Measurements from ENCODE around the gene SLC12A5. TPM values are rescaled to one million over a fixed set of nuclear protein-coding genes. Genes with fewer than 3 reads are reported as not detected.
"Not testable (repeated sequence)": the region's sequence is repeated elsewhere in the genome, so short reads cannot be mapped to it uniquely, and the experiment has no call there.

SLC12A5 gene
- total RNA-seq: 3.9 TPM

- intact Hi-C loops (cut with DNase I): no loop called here
- DNase-seq (ENCODE audit: low spot score) (no peak), ATAC-seq (no peak)
Observed at GRCh38 chr20:46028772-46029371, at the start of gene SLC12A5. TSS of gene SLC12A5 (plus strand) at chr20:46029215. CDS start at chr20:46029345, 130 bp downstream.

DNA sequence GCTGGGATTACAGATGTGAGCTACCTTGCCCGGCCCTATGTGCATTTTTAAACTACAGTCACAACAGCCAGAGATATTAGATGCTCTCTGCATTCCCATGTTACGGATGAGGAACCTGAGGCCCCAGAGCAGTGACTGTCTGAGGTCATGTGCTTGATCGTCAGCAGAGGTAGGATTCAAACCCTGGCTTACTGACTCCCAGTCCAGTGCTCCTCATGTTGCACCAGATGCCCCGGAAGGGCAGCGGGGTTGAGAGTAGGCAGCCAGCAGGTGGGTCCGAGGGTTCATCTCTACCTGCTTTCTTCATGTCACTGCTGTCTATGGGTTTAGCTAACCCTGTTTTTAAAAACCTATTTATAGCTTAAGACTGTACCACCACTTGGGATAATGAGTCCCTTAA, 47.8 kb upstream of the SLC12A5 start:
- no peak for DNase-seq (ENCODE audit: low spot score)

DNA sequence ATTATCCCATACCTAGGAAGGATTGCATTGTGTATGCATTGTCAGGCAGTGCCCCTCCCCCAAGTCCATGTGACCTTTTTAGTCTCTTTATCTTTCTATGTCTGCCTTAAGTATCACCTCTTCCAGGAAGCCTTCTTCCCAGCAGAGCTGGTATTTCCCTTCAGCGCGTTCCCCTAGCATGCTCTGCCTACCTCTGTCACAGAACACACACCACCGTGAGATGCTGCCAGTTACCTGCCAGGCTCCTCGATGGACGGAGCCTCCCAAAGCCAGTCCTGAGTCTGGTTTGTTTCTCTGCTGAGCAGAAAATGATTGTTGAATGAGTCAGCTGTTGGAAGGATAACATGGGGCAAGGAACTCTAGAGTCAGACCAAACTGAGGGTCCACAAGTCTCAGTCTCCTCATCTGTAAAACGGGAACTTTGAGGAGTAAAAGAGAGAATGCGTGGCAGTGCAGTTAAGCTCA, 45.7 kb upstream of the SLC12A5 start:
- intact Hi-C loops (cut with DNase I): no loop called here
- no peak for ATAC-seq
- no peak for DNase-seq (ENCODE audit: low spot score)

More for the DNA sequence above, 47.8 kb upstream of the SLC12A5 start:
- intact Hi-C loops (cut with DNase I): no loop called here
- no peak for ATAC-seq

DNA sequence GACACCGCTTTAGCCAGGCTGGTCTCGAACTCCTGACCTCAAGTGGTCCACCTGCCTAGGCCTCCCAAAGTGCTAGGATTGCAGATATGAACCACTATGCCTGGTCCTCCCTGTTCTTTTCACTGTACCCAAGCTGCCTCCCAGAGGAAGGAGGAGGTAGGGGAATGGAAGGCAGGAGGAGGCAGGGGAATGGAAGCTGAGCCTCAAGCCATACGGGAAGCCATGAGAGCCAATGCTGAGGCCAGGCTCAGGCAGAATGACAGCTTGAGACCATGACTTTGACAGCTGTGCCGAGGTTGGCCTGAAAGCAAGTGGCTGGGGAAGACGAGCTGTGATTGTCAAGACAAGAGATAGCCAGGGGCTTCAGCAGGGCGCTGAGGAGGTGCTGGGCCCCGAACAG, 43.4 kb upstream of the SLC12A5 start:
- DNase-seq (ENCODE audit: low spot score): no peak
- intact Hi-C loops (cut with DNase I): no loop called here
- no peak for ATAC-seq

DNA sequence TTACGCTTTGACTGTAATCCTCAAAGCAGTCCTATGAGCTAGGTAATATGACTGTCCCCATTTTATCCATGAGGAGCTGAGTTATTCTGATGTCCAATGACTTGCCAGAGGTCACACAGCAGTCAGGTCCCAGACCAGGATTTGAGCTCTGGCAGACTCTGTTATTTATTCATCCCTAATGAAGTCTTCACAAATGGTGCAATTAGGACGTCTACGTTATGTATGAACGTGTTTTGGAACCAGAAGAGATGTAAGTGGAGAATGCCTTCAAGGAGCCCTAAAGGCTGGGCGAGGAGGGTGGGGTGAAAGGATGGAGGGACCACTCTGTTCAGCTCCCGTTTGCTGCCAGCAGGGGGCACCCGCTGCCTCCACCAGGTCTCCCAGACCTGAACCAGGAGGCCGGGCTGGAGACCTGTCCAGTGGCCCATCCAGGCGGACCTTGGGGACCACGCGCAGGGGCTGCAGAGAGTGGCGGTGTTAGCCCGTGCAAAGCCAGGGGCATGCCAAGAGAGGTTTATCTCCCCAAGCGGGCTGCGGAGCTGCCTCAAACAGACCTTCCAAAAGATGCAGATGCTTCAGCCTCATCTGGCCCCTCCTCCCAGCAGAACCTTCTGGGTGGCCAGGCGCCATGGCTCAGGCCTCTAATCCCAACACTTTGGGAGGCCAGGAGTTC, 41.8 kb upstream of the SLC12A5 start:
- DNase-seq (ENCODE audit: low spot score): peak; percentile 82
- intact Hi-C loops (cut with DNase I): no loop called here
- ATAC-seq: peak; percentile 82

- ATAC-seq; intact Hi-C loops (cut with DNase I); DNase-seq (ENCODE audit: low spot score): not testable (repeated sequence)
Observed at GRCh38 chr20:45988830-45989229, 40.2 kb upstream of the SLC12A5 start.

GRCh38 chr20:45991616-45992015, 37.4 kb upstream of the SLC12A5 start:
- ATAC-seq (no peak), DNase-seq (ENCODE audit: low spot score) (no peak)
- intact Hi-C loops (cut with DNase I): no loop called here

DNA sequence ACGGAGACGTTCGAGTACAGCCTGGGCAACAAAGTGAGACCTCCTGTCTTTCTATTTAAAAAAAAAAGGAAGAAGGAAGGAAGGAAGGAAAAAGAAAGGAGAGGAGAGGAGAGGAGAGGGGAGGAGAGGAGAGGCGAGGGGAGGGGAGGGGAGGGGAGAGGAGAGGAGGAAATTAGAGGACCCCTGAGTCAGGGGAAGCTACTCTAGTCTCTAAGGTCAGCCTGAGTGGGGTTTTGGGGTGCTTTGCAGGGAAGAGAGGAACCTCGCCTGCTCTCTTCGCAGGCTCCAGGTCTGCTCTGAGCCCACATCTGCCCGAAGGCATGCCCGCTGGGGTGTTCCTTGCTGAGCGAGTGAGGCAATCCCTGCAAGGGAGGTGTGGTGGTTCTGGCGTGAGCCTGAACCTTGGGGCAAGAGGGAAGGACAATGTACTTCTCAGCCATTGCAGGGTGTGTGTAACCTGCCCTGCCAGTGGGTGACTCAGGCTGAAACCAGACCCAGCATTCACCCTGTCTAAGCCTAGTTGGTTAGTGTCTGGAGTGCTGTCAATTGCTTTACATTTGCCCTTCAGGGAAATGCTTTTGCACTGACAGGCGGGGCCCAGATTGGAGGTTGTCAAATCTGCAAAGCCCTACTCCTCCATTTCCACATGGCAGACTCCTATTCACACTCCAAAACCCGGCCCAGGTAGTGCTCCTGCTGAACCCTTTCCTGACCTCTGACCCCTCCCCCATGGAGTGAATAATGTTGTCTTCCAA, 35.6 kb upstream of the SLC12A5 start:
- intact Hi-C loops (cut with DNase I): no loop called here
- DNase-seq (ENCODE audit: low spot score) (no peak), ATAC-seq (no peak)

DNA sequence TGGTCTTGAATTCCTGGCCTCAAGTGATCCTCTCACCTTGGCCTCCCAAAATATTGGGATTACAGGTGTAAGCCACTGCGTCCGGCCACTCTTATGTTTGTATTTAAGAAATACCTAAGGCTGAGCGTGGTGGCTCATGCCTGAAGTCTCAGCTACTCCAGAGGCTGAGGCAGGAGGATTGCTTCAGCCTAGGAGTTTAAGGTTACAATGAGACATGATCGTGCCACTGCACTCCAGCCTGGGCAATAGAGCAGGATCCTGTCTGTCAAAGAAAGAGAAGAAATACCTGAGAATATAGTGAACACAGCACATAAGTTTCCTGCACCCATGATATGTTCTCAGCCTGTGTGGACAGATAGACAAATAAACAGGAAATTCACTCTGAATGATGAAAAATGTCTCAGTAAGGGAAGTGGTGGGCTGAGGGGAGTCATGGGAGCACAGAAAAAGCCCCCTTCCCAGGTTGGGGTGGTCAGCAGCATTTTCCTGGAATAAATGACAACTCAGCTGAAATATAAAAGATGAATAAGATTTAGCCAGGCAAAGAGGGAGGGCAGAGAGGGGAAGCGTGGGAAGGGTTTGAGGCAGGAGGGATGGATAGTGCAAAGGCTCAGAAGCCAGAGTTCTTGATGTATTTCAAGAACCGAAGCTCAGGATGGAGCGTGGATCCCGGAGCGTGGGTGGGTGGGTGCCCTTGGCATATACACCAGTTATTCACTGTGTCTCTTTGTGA, 34.1 kb upstream of the SLC12A5 start:
- ATAC-seq (no peak), DNase-seq (ENCODE audit: low spot score) (no peak)
- intact Hi-C loops (cut with DNase I): loop anchor here (5.0 kb wide), 1 partner anchor 792 kb away; no protein-coding TSS in a partner anchor

- DNase-seq (ENCODE audit: low spot score); ATAC-seq: not testable (repeated sequence)
- intact Hi-C loops (cut with DNase I): loop anchor here (5.0 kb wide), 1 partner anchor 792 kb away; no protein-coding TSS in a partner anchor
Observed at GRCh38 chr20:45995495-45996097, 33.4 kb upstream of the SLC12A5 start.

DNA sequence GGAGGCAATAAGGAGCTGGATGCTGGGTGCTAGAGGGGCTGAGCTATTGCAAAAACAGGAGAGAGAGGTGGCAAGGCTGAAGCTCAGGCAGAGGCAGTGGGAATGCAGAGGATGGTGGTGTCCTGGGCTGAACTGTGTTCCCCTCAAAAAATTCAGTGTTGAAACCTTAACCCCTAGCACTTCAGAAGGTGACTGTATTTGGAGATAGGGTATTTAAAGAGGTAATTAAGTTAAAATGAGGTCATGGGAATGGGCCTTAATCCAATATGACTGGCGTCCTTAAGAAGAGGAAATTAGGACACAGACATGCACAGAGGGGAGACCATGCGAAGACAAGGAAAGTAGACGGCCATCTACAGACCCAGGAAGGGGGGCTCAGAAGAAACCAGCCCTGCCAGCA, 31.8 kb upstream of the SLC12A5 start:
- DNase-seq (ENCODE audit: low spot score): no peak
- intact Hi-C loops (cut with DNase I): loop anchor here (5.0 kb wide), 1 partner anchor 790 kb away; no protein-coding TSS in a partner anchor
- ATAC-seq: no peak

DNA sequence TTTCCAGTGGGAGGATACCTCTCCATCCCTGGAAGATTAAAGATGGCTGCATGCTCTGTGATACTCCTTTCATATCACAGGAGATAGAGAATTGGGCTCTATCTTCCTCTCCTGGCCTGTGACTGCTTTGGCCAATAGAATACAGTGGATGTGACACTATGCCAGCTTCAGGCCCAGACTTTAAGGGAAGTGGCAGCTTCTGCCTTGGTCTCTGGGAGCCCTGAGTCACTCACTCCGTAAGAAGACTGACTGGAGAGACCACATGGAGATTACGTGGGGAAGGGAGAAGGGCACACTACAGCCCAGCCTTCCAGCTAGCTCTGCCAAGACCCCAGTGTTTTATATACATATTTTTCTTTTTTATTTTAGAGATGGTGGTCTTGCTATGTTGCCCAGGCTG, 30.7 kb upstream of the SLC12A5 start:
- intact Hi-C loops (cut with DNase I): loop anchor here (5.0 kb wide), 1 partner anchor 789 kb away; no protein-coding TSS in a partner anchor
- DNase-seq (ENCODE audit: low spot score) (no peak), ATAC-seq (peak; percentile 74)

DNA sequence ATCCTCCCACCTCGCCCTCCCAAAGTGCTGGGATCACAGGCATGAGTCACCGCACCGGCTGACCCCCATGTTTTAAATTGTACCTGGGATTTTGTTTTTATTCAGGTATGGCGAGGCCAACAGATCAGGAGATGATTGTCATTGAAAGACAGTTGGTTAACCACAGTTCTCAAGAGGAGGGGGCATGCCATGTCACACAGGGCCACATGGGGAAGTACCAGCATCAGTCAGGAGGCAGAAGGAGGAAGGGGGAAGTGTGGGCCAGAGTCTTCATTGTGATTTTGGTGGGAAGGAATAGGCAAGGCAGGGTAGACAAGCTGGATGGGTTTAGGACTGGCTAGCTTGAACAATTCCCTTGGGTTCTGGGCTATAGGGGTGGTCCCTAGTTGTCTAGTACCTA, 30.3 kb upstream of the SLC12A5 start:
- intact Hi-C loops (cut with DNase I): loop anchor here (5.0 kb wide), 1 partner anchor 789 kb away; no protein-coding TSS in a partner anchor
- DNase-seq (ENCODE audit: low spot score) (no peak), ATAC-seq (peak; percentile 68)

GRCh38 chr20:45999557-46000261, 29.3 kb upstream of the SLC12A5 start:
- DNase-seq (ENCODE audit: low spot score): no peak
- intact Hi-C loops (cut with DNase I): loop anchor here (5.0 kb wide), 1 partner anchor 788 kb away; no protein-coding TSS in a partner anchor
- ATAC-seq: no peak

- intact Hi-C loops (cut with DNase I): no loop called here
- ATAC-seq: no peak
- no peak for DNase-seq (ENCODE audit: low spot score)
Observed at GRCh38 chr20:46000262-46000996, 28.6 kb upstream of the SLC12A5 start.

DNA sequence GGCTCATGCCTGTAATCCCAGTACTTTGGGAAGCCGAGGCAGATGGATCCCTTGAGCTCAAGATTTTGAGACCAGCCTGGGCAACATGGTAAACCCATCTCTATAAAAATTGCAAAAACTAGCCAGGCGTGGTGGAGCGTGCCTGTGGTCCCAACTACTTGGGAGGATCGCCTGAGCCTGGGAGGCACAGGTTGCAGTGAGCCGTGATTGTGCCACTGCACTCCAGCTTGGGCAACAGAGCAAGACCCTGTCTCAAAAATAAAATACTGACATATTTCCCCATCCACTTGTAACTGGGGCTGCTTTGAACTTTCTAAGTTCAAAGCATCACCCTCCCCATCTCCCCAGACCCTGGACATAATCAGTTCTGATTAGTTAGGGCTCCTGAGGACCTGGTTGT, 27.5 kb upstream of the SLC12A5 start:
- intact Hi-C loops (cut with DNase I): no loop called here
- DNase-seq (ENCODE audit: low spot score) (no peak), ATAC-seq (no peak)

DNA sequence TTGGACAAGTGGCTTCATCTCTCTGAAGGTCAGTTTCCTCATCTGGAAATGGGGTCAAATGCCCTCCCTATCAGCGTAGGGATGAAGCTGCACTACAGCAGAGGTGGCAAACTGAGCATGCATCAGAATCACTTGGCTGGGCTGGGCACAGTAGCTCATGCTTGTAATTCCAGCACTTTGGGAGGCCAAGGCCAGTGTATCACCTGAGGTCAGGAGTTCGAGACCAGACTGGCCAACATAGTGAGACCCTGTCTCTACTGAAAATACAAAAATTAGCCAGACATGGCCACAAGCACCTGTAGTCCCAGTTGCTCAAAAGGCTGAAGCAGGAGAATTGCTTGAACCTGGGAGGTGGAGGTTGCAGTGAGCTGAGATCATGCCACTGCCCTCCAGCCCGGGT, 27.0 kb upstream of the SLC12A5 start:
- no peak for ATAC-seq
- intact Hi-C loops (cut with DNase I): no loop called here
- no peak for DNase-seq (ENCODE audit: low spot score)

Measured in sciatic nerve (tissue), 2 donors.